ENCODE results near the gene CARMIL1. TPM values are rescaled to one million over a fixed set of nuclear protein-coding genes. Genes with fewer than 3 reads are reported as not detected.

Gene CARMIL1
- total and polyA plus RNA-seq, 2 of the 8 experiments (the other 6 are each of a cell fraction or from before 2014, with no cell fraction given) = 20.3 to 40.4 TPM

DNA sequence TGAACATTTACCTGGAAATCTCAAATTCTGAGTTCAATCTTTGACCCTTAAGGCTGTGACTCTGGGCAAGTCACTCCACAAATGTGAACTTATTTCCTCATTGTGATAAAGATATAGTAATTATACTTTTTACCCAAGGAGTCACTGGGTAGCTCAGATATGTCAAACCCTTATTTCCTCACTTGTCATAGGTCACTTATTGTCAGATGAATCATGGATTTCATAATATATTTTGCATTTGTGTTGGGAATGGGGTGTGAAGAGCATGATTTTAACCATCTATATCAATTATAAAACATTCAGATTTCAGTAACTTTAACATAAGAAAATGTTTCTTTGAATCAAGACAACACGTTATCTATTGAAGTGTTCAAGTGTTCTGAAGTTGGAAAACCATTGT is 3.7 kb upstream of the CARMIL1 start (continued):
- TF ChIP-seq KDM4A (IDR thresholded peaks at IDR 0.05; ENCODE audit: low read depth, low read length, severe bottlenecking) (no peak), FOSL1 (IDR thresholded peaks at IDR 0.05; ENCODE audit: insufficient read depth, low read depth, low read length) (no peak), KDM5A (IDR thresholded peaks at IDR 0.05; ENCODE audit: low read length) (no peak)

Data from H1 (cell line).